B cell (primary cell): ENCODE measurements around the gene CFAP74. TPM values are rescaled to one million over a fixed set of nuclear protein-coding genes. Genes with fewer than 3 reads are reported as not detected.

Experiments
- ATAC-seq: fragments of 200-7000 bp; cut with Tn5 transposase; one replicate; pipeline ENCODE4 v1.10.0; 2021; ENCODE audit warnings: low read depth, mild to moderate bottlenecking, moderate number of reproducible peaks, moderate library complexity
- CTCF ChIA-PET: fragments of 350-600 bp; sonication (Branson Sonifier 250); formaldehyde crosslinking; loops from one replicate; lab custom pipeline; 2021; ENCODE audit warnings: antibody characterized with exemption, inconsistent platforms; lab: Charles Lee
- POLR2A ChIA-PET: fragments of 350-600 bp; sonication (Branson Sonifier 250); formaldehyde crosslinking; loops from one replicate; lab custom pipeline; 2021; ENCODE audit warnings: antibody characterized with exemption; lab: Charles Lee
- DNase-seq: peaks from one replicate; pipeline ENCODE4 v3.0.0; 2013
- H2AFZ ChIP-seq: 2 replicates; pipeline ENCODE4 v1.6.1; 2012; ENCODE audit warnings: mild to moderate bottlenecking, low read depth, low read length; ENCODE audit not compliant: insufficient read depth, poor library complexity, severe bottlenecking
- H3K27ac ChIP-seq, 2 donors: 1 replicate in 1 of 2; 2 replicates in 1 of 2; pipeline ENCODE4 v1.5.1; 2012 to 2013; ENCODE audit warnings: low read length in 2 of 2, mild to moderate bottlenecking in 2 of 2, moderate library complexity in 1 of 2
- H3K27me3 ChIP-seq, 4 experiments: fragments of 200-600 bp in 1 of 4; sonication (generic) in 1 of 4; replicated peaks in 1 of 4; 1 replicate in 2 of 4; 2 replicates in 2 of 4; pipeline versions ENCODE4 v1.6.1 to v1.7.0; 2013 to 2016; ENCODE audit warnings: low read length in 3 of 4, mild to moderate bottlenecking in 2 of 4, mixed read lengths in 1 of 4, moderate library complexity in 1 of 4; ENCODE audit not compliant: insufficient read depth in 4 of 4, control insufficient read depth in 3 of 4; ENCODE audit errors: control extremely low read depth in 1 of 4
- H3K36me3 ChIP-seq, 2 experiments: replicated peaks in 1 of 2; 1 replicate in 1 of 2; 2 replicates in 1 of 2; pipeline versions ENCODE4 v1.6.1 to v1.7.1; 2013; ENCODE audit warnings: low read length in 1 of 2; ENCODE audit not compliant: insufficient read depth in 2 of 2, control insufficient read depth in 1 of 2; ENCODE audit errors: control extremely low read depth in 1 of 2, extremely low read depth in 1 of 2
- H3K4me1 ChIP-seq, 2 donors: fragments of 200-600 bp in 1 of 2; sonication (generic) in 1 of 2; 1 replicate in 1 of 2; 2 replicates in 1 of 2; pipeline versions ENCODE4 v1.5.1 to v1.6.1; 2013 to 2017; ENCODE audit warnings: low read length in 2 of 2; ENCODE audit not compliant: control insufficient read depth in 2 of 2, insufficient read depth in 2 of 2
- H3K4me2 ChIP-seq: replicated peaks from 2 replicates; pipeline ENCODE3; 2012; ENCODE audit warnings: mild to moderate bottlenecking, low read depth, low read length; ENCODE audit not compliant: poor library complexity, severe bottlenecking
- H3K4me3 ChIP-seq, 5 experiments: fragments of 200-600 bp in 1 of 5; sonication (generic) in 1 of 5; 1 replicate in 3 of 5; 2 replicates in 2 of 5; pipeline versions ENCODE4 v1.5.1 to v1.7.0; 2011 to 2016; ENCODE audit warnings: low read length in 4 of 5, mild to moderate bottlenecking in 4 of 5, low read depth in 2 of 5, control low read depth in 1 of 5, moderate library complexity in 1 of 5; ENCODE audit not compliant: insufficient read depth in 1 of 5; ENCODE audit errors: control extremely low read depth in 1 of 5, extremely low read depth in 1 of 5
- H3K79me2 ChIP-seq: fragments of 200-600 bp; sonication (generic); one replicate; pipeline ENCODE4 v1.6.0; 2016; ENCODE audit warnings: low read length; ENCODE audit not compliant: control insufficient read depth, insufficient read depth
- H3K9ac ChIP-seq: fragments of 200-600 bp; sonication (generic); 2 replicates; pipeline ENCODE4 v1.6.1; 2017; ENCODE audit warnings: mild to moderate bottlenecking, low read length, moderate library complexity
- H3K9me3 ChIP-seq, 3 donors: one replicate each; pipeline versions ENCODE4 v1.6.1 to v1.7.1; 2013; ENCODE audit warnings: low read length in 2 of 3; ENCODE audit not compliant: control insufficient read depth in 2 of 3, insufficient read depth in 1 of 3; ENCODE audit errors: control extremely low read depth in 1 of 3
- H4K20me1 ChIP-seq: 2 replicates; pipeline ENCODE4 v1.6.0; 2012; ENCODE audit warnings: mild to moderate bottlenecking, low read length; ENCODE audit not compliant: insufficient read depth, control insufficient read depth, poor library complexity, severe bottlenecking
- H3K27ac Mint-ChIP-seq: one replicate; pipeline ENCODE4 v1.8.0; 2021; ENCODE audit warnings: mixed read lengths
- H3K27me3 Mint-ChIP-seq: one replicate; pipeline ENCODE4 v1.8.0; 2021; ENCODE audit warnings: mixed read lengths
- H3K4me1 Mint-ChIP-seq: one replicate; pipeline ENCODE4 v1.8.0; 2021; ENCODE audit warnings: mixed read lengths
- H3K4me3 Mint-ChIP-seq: one replicate; pipeline ENCODE4 v1.8.0; 2021; ENCODE audit warnings: mixed read lengths
- H3K9me3 Mint-ChIP-seq: one replicate; pipeline ENCODE4 v1.8.0; 2022; ENCODE audit warnings: mixed read lengths; ENCODE audit not compliant: insufficient read depth
- CTCF ChIP-seq: fragments of 200-600 bp; IDR thresholded peaks from one replicate; pipeline ENCODE4 v1.8.0; 2022; ENCODE audit warnings: antibody characterized with exemption, mild to moderate bottlenecking
- EZH2 ChIP-seq: IDR thresholded peaks from 2 replicates; pipeline ENCODE4 v1.6.1; 2012; ENCODE audit warnings: borderline replicate concordance, low read depth, mild to moderate bottlenecking, moderate library complexity, low read length; ENCODE audit not compliant: insufficient read depth, poor library complexity, severe bottlenecking
- WGBS: methylation state at CpG from one replicate; pipeline ENCODE4 v1.1.5; 2013; ENCODE audit warnings: missing lambda C conversion rate; ENCODE audit not compliant: insufficient coverage; 5-methylcytosine and 5-hydroxymethylcytosine counted together
- intact Hi-C: fragments of 100-400 bp; cut with micrococcal nuclease; formaldehyde crosslinking; loops from one replicate; pipeline ENCODE4 v1.10.0; 2022
- polyA plus RNA-seq: library from polyadenylated mRNA; depleted of rRNA; stranded (reverse); fragments of >200 nt; gene quantifications from 2 replicates; pipeline ENCODE4 v1.2.3, GENCODE V29; 2012
- total RNA-seq, 2 donors: library from RNA; stranded (reverse); fragments of 120-200 nt in 1 of 2; gene quantifications; 1 replicate in 1 of 2; 2 replicates in 1 of 2; pipeline versions ENCODE4 v1.2.3 to v1.2.4, GENCODE V29; 2013 to 2022

CFAP74 gene
- total and polyA plus RNA-seq, 2 donors (not counting 1 experiment from before 2014, with no cell fraction given): not detected

- no peak overlapping the region for H2AFZ ChIP-seq
- H3K4me1 Mint-ChIP-seq: no peaks in the 10 kb centered on the region
- H3K4me3 ChIP-seq: no peak overlapping the region
- H3K4me3 Mint-ChIP-seq: no peak overlapping the region
- H3K36me3 ChIP-seq: no peaks in the 10 kb centered on the region
- no peak overlapping the region for H3K27ac ChIP-seq
- TF ChIP-seq EZH2: no peak
- TF ChIP-seq CTCF: no peak
- no peak for DNase-seq
- no peaks in the 10 kb centered on the region for H3K9me3 Mint-ChIP-seq
- ATAC-seq: no peak
- H3K27me3 Mint-ChIP-seq: peaks cover 12% of the 10 kb centered on the region
- intact Hi-C loops: no loop called here
- no peaks in the 10 kb centered on the region for H4K20me1 ChIP-seq
- H3K79me2 ChIP-seq: no peaks in the 10 kb centered on the region
- H3K9ac ChIP-seq: no peak overlapping the region
- H3K4me1 ChIP-seq: no peaks in the 10 kb centered on the region
- ChIA-PET POLR2A (interaction anchor here (0.7 kb wide), 1 partner anchor 1126 kb away, joined by 6 read pairs; no protein-coding TSS in a partner anchor), CTCF (no interaction called here)
- WGBS: 53% methylated on average over 14 of the region's 16 CpGs
- H3K4me2 ChIP-seq: no peak overlapping the region
- peaks cover 0 to 3% (median 0%) of the 10 kb centered on the region in 4 experiments for H3K27me3 ChIP-seq
- H3K9me3 ChIP-seq: peaks cover 0 to 24% (median 0%) of the 10 kb centered on the region in 3 donors
- H3K27ac Mint-ChIP-seq: no peak overlapping the region
Measured at GRCh38 chr1:1967151-1967550, 36.4 kb downstream of the CFAP74 start.

GRCh38 chr1:1966071-1966740 is 37.4 kb downstream of the CFAP74 start:
- Mint-ChIP-seq H3K27me3 (peaks cover 12% of the 10 kb centered on the region), H3K27ac (no peak overlapping the region), H3K9me3 (no peaks in the 10 kb centered on the region), H3K4me3 (no peak overlapping the region), H3K4me1 (no peaks in the 10 kb centered on the region)
- Histone ChIP-seq H3K36me3 (no peaks in the 10 kb centered on the region), H3K9me3 (peaks cover 0 to 16% (median 0%) of the 10 kb centered on the region in 3 donors), H3K27ac (no peak overlapping the region), H3K4me3 (no peak overlapping the region), H4K20me1 (no peaks in the 10 kb centered on the region), H3K4me1 (no peaks in the 10 kb centered on the region), H3K4me2 (no peak overlapping the region), H3K27me3 (peaks cover 0 to 4% (median 0%) of the 10 kb centered on the region in 4 experiments), H2AFZ (no peak overlapping the region), H3K79me2 (no peaks in the 10 kb centered on the region), H3K9ac (no peak overlapping the region)
- ChIA-PET POLR2A (no interaction called here), CTCF (no interaction called here)
- intact Hi-C loops: no loop called here
- WGBS: 77% methylated on average over 30 of the region's 38 CpGs
- ATAC-seq (no peak), DNase-seq (no peak)
- no peak for TF ChIP-seq CTCF
- TF ChIP-seq EZH2: no peak
